EL (cell line): ENCODE data around the gene GGT5.
"Not testable (repeated sequence)": the region's sequence is repeated elsewhere in the genome, so short reads cannot be mapped to it uniquely, and the experiment has no call there.

ENCODE experiments used
- DNase-seq: peaks from one replicate; pipeline ENCODE4 v3.0.0-alpha.2; 2016

GGT5 gene

GRCh38 chr22:24245030-24245431 lies at the start of gene GGT5:
GGT5 (minus strand) TSS chr22:24245082; CDS start chr22:24244725, 357 bp downstream.
- DNase-seq = not testable (repeated sequence)

GRCh38 chr22:24292202-24292830 lies 47.4 kb upstream of the GGT5 start:
- not testable (repeated sequence) for DNase-seq

GRCh38 chr22:24291515-24292201 lies 46.8 kb upstream of the GGT5 start:
- DNase-seq = no peak

GRCh38 chr22:24290459-24290858 lies 45.6 kb upstream of the GGT5 start:
- DNase-seq = peak; percentile 55

- peak; percentile 25 for DNase-seq
Measured at GRCh38 chr22:24289741-24290163, 44.9 kb upstream of the GGT5 start.

- peak; percentile 87 for DNase-seq
Measured at GRCh38 chr22:24289114-24289513, 44.2 kb upstream of the GGT5 start.

- DNase-seq = not testable (repeated sequence)
Measured at GRCh38 chr22:24287801-24288200, 42.9 kb upstream of the GGT5 start.

GRCh38 chr22:24287212-24287611 lies 42.3 kb upstream of the GGT5 start:
- DNase-seq = not testable (repeated sequence)

- peak; percentile 16 for DNase-seq
Measured at GRCh38 chr22:24285245-24285644, 40.4 kb upstream of the GGT5 start.

GRCh38 chr22:24284747-24285203 lies 39.9 kb upstream of the GGT5 start:
- DNase-seq = peak; percentile 62

- no peak for DNase-seq
Measured at GRCh38 chr22:24282401-24282800, 37.5 kb upstream of the GGT5 start.

- not testable (repeated sequence) for DNase-seq
Measured at GRCh38 chr22:24280363-24280762, 35.5 kb upstream of the GGT5 start.

GRCh38 chr22:24274696-24275405 lies 30.0 kb upstream of the GGT5 start:
- DNase-seq = not testable (repeated sequence)

- DNase-seq = not testable (repeated sequence)
Measured at GRCh38 chr22:24273906-24274305, 29.0 kb upstream of the GGT5 start.

- not testable (repeated sequence) for DNase-seq
Measured at GRCh38 chr22:24273031-24273430, 28.1 kb upstream of the GGT5 start.

GRCh38 chr22:24271386-24271854 lies 26.5 kb upstream of the GGT5 start:
- DNase-seq = no peak

- DNase-seq = peak; percentile 93
Measured at GRCh38 chr22:24270556-24271385, 25.9 kb upstream of the GGT5 start, which contains the start of gene SPECC1L. SPECC1L (plus strand) TSS chr22:24270831; CDS start chr22:24302232, 31,401 bp downstream.

- not testable (repeated sequence) for DNase-seq
Measured at GRCh38 chr22:24266495-24266894, 21.6 kb upstream of the GGT5 start.

- DNase-seq = peak; percentile 30
Measured at GRCh38 chr22:24265734-24266133, 20.9 kb upstream of the GGT5 start.

GRCh38 chr22:24264329-24264896 lies 19.5 kb upstream of the GGT5 start:
- DNase-seq = peak; percentile 51

GRCh38 chr22:24263479-24263878 lies 18.6 kb upstream of the GGT5 start:
- DNase-seq = not testable (repeated sequence)

GRCh38 chr22:24262185-24262749 lies 17.4 kb upstream of the GGT5 start:
- not testable (repeated sequence) for DNase-seq
